ENCODE data around the gene BBOX1.
"Not testable (repeated sequence)": the region's sequence is repeated elsewhere in the genome, so short reads cannot be mapped to it uniquely, and the experiment has no call there.

Gene BBOX1, protein sequence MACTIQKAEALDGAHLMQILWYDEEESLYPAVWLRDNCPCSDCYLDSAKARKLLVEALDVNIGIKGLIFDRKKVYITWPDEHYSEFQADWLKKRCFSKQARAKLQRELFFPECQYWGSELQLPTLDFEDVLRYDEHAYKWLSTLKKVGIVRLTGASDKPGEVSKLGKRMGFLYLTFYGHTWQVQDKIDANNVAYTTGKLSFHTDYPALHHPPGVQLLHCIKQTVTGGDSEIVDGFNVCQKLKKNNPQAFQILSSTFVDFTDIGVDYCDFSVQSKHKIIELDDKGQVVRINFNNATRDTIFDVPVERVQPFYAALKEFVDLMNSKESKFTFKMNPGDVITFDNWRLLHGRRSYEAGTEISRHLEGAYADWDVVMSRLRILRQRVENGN

DNA sequence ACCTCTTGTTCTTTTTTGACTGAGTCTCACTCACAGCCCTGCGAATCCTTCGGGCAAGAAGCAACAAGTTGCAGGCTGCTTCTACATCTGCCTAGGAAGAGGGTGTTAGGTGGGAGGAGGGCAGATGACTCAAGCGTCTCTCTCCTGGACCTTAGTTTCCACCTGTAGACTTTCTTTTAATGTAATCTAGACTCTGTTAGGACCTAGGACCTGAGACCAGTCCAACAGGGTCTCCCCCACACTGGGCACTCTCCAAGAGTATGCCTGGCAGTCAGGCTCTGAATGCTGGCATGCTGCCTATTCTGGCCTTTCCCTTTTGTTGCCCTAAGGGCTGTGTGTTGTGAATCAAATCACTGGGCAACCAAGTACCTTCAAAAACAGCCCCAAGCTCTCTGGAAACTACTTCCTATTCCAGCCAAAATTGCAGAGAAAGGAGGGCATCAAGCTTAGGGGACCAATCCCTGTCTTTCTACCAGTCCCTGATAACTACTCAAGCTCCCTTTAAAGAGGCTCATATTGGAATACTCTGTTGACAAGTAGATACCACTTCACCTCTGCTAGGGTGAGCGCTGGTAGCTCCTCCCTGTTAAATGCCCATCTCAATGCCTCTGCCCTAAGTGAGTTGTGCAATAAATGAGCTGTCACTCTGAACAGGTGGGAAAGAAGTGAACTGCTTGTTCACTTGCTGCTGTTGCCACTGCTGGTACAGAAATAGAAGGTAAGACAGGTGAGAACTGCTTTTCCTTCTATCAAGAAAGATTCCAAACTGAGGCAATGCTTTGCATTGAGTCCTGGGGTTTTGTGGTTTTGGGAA is at the start of gene BBOX1:
Gene BBOX1, plus strand, starts transcription at position 514 of the 814 bp plus-strand sequence. CDS start 14,616 bp downstream, outside the sequence.
- DNase-seq, result no peak

DNA sequence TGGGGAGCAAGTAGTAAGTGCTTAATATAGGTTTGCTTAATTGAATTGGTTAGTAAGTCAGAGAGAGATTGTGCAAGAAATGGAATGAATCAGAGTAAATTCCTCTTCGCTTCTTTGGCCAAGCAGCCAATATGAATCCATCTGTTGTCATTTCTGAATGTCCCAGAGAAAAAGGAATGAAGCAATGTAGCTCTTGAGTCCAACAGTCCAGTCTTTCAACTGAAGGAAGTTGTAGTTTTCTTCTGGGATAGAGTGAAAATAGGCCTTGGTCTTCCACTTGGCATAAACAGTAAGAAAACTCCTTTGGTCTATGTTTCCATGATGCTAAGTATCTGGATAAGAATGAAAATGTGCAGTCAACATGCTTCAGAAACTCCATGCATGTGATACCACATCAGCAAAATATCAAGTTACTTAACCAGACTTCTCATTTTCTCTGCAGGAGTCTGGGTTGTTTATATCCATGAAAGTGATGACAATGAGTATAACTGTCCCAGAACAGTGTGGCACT is 48.5 kb upstream of the BBOX1 start:
- no peak for DNase-seq

DNA sequence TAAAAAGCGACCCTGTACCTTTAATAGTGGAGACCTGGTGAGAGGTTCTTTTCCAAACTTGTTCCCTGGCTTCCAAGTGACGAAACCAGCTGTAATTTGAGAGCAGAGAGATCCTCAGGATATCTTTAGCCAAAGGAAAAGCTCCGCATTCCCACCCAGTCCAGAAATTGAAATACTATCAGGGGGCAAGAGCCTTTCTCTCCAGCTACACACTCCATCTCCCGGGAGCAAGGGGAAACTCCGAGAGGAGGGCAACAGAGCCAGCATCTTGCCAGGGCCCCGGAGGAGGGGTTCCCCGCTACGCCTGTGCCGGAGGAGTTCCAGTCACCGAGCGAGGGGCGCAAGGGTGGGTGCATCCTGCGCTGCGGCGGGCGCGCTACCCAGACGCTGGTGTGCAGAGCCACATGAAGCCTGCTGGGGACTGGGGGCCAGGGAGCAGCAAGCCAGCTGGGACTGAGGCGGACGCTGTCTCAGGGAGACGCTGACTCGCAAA is 46.6 kb upstream of the BBOX1 start, which contains the start of gene FIBIN:
Gene FIBIN, plus strand, starts transcription at position 148 of the 493 bp plus-strand sequence. CDS start 415 bp downstream, outside the sequence.
- no peak for DNase-seq

DNA sequence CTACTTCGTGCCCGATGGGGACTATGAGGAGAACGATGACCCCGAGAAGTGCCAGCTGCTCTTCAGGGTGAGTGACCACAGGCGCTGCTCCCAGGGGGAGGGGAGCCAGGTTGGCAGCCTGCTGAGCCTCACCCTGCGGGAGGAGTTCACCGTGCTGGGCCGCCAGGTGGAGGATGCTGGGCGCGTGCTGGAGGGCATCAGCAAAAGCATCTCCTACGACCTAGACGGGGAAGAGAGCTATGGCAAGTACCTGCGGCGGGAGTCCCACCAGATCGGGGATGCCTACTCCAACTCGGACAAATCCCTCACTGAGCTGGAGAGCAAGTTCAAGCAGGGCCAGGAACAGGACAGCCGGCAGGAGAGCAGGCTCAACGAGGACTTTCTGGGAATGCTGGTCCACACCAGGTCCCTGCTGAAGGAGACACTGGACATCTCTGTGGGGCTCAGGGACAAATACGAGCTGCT is 46.0 kb upstream of the BBOX1 start:
- DNase-seq, result no peak

DNA sequence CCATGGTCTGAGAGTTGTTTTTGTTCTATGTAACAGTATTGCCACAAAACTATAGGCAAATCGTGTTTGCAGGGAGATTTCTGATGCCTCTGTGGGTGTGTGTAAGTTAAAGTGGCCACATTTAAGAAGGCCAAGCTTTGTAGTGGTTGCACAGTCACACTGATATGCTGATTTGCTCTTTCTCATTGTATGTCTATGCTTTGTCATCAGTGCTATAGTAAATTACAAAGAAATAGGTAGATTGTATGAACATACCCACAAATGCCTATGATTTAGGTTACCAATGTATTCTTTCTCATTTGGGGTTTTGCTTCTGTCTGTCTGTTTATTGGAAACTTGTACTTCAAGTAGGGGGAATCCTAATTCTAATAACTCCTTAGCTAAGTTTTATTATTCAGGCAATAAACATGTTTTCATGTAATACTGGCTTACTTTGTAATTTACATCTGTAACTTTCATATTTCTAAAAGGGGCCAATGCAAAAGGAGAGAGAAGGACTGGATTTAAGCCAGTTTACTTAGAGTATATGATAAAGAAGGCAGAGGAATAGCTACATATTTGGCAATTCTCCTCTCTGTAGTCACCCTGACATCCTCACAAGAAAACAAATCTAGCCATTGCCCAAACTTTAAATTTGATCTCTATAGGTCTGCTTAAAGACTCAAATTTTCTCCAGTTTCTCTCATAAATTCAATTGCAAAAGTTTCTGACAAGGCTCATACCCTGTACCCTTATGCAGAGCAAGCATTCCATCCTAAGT is 44.7 kb upstream of the BBOX1 start:
- DNase-seq, result no peak

DNA sequence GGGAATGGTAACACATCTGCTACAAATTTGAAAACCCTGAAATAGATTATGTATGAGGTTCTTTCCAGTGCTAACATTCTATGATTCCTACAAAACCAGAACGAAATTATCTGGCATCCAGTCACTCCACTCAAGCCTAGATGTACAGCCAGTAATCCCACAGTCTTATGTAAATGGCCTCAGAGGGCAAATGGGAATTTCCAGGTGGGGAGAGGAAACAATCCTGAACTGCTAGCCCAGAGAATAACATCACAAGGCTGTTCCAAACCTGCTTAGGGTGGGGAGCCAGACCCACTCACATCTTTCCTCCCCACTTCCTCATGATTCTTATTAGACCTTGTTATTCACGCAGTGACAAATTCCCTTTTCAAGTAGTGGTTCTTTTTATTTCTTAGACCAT is 43.2 kb upstream of the BBOX1 start:
- no peak for DNase-seq

DNA sequence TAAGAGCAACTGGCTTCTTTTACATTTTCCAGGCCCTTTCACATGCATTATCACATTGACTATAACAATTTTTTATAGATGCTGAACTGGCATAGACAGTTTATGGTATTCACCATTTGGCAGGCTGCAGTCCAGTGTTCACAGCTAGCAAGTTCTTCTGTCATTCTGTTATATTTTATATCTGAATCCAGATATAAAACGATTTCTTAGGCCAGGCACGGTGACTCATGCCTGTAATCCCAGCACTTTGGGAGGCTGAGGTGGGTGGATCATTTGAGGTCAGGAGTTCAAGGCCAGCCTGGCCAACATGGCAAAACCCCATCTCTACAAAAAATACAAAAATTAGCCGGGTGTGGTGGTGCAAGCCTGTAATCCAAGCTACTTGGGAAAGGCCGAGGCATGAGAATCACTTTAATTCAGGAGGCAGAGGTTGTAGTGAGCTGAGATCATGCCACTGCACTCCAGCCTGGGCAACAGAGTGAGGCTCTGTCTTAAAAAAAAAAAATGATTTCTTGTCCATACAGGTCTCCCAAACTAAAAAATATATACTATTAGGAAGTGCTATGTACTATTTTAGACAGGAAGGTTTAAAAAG is 39.4 kb upstream of the BBOX1 start:
- not testable (repeated sequence) for DNase-seq

DNA sequence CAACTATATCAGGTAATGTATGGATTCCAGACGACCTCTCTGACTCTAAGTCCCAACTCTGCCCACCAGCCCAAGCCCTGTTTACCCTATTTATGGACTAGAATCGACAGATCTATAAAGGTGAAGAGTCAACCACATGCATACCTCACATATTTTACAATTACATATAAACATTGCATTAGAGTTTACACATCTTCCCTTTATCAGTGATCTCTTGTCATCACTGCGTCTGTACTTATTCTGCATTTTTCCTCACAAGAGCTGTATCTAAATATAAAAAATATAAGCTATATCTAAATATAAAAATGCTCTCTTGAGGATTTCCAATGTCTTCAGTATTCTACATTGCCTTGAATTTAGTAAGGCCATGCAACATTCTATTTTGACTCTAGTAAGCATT is 38.2 kb upstream of the BBOX1 start:
- DNase-seq, result no peak

DNA sequence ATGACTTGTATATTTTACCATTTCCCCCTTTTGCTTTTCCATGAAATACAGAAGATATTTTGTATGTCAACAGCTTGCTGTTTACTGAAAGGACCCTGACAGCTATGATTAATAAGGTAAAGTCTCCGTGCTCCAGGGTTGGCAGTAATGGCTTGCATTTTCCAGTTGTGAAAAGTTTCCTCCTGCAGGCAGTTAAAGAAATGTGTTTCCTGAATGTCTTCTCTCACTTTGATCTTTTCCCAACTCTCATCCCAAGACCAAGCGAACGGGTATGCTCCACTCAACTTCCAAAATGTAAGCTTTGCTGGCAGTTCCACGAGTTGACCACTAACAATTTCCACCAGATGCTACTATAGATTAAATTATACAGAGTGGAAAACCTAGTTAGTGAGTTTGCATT is 37.8 kb upstream of the BBOX1 start:
- DNase-seq, result no peak

DNA sequence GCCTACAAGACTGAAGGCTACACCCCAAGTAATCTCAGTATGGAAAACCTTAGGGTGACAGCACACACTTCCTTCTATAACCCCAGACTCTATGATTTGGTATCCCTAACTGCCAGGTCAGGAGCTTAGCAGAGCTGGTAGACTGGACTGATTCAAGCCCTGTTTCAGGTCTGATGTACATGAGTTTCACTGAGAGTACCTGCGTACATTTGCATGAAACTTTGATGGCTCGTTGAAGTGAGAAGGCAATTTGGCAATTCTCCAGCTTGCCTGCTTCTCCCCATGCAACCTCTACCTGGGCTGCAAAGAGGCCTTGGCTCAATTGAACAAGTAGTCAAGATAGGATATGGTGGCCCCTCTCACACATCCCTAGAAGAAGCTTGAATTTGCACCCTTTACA is 36.5 kb upstream of the BBOX1 start:
- no peak for DNase-seq

DNA sequence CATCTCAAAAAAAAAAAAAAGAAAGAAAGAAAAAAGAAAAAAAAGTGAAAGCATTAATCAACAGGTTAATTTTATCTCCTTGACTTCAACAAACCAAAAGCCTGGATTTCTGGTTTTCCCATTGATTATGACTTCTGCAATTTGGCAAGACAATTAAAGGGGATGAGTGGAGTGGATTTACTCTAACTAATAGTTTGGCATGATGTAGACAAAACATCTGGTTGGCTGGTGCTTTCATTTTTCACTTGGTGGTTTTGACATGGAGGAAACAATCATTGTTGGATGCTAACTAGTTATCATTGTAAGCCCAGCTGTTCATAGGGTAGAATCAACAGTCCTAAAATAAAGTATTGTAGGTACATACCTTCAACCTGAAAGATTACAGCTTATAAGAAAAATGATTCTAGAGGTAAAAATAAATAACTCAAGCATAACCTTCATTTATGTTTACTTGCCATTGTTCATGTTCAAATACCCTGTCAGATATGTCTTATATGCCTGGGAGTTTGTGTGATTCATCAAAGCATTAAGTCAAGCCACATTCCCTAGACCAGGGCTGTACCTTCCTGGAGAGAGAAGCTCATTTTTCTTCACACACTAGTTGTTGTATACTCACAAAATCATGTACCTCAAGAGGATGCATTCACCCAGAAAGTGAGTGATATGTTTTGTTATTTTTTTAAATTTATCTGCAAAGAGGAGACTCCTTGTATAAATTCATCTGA is 31.6 kb upstream of the BBOX1 start:
- no peak for DNase-seq

DNA sequence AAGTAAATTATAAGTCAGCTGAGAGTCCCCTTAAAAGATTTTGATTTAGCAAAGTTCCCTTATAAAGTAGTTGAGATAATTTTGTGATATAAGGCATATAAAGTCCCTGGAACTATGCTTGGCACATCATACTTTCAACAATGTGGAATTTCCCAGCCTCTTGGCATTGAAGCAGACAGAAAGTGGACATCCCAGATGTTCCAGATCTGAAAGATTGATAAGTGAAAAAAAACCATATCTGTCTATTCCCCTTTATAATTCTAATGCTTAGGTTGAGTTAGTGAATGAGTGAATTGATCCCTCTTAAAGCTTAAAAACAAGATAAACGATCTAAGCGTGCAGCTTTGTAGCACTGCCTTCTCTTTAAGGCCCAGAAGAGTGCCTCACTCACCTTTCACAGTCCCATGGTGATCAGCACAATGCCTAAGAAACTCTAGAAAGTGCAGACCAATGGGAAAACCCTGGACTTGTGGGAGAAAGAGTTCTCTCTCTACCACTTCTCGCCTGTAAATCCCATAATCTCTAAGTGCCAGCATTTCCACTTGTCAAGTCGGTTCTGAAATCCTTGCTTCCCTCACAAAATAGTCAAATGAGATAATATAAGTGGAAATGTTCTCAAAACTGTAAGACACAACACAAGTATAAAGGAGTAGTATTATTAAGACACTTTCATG is 28.9 kb upstream of the BBOX1 start:
- DNase-seq, result no peak

DNA sequence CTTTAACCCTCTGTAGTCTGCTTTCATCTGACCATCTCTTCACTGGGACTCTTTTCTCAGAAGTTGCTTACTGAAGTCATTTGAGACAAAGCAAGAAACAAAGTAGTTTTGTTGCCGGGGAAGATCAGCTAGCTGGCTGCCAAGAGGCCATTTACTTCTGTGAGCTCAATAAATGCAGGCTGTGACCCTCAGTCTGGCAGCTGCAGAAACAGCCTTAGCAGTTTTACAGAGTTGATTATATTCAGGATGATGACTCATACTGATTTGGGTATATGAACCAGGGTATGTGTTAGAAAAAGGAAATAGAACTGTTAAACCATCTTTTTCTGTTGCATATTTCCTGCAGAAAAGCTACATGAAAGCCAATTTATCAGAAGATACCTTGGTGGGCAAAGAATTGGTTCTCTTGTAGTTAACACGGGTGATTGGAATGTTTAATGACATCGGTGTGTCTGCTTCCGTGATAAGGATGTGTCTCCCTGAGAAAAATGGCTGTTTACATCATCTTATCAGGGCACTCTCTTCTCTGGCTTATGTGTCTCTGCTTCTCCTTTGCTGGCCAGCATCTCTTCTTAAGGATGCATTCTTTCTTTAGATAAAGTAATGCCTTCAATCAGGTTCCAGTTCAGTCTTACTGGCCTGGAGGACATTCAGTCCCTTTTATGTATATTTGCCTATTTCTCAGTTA is 28.2 kb upstream of the BBOX1 start:
- DNase-seq, result no peak

DNA sequence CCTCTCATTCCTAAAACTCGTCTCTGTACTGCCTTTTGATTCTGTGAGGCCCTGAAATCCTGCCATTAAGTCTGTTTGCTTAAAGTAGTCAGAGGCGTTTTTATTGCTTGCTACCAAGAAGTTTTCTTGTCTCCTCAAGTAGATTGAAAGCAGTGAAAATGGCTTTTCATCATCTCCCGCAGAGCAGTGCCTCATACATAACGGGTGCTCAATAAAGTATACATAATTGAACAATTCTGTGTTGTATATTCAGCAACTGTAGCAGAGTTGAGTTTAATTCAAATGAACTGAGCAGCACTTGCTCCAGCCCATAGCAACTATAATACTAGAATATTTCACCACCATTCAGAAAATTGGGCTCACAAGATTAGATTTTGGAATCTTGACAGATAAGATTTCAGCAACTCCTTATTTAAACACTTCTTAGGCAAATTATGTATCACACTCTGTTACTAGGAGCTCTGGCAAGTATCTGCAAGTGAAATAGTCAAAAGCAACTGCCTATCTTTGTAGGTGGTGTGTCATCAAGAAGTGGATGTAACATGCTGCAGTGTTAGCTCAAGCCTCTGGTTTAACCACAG is 26.7 kb upstream of the BBOX1 start:
- no peak for DNase-seq

DNA sequence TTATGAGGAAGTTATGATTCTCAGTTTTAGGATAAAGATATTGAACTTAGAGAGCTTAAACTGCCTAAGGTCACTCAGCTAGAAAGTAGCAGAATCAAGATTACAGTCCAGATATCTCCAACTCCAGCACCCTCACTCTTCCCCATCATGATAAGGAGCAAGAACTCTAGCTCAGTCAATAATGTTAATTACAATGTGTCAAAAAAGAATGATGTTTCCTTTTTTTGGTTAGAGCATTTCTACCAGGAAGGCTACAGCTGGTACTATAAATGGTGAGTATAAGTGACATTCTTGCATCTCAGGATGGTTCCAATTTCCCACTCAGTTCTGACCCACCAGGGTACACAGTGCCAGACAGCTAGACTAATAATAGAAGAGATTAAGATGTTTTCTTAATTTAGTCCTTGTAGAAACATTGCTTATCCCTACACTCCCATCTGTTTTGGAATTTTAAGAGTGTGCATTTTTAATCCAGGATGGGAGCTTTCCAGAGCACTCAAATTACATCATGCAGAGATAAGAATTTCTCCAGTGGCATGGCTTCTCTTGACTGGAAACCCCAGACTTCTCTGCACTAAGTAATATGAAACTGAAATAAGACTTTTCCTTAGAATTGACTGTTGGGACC is 21.6 kb upstream of the BBOX1 start:
- DNase-seq, result no peak

DNA sequence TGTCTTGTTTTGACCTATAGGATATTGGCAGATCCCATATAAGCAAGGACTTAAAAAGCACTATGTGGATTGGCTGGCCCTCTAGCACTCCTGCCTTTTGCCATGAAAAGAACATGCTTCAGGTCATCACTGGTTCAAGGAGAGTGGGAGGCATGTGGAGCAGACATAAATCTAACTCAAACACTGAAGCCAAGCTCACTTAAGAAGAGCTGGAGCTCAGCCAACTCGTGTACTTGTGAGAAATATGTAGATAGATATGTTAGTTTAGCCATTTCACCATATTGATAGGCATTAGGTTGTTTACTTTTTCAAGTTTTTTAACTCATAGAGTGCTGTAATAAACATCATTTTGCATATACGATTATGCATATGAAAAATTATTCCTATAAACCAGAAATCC is 19.9 kb upstream of the BBOX1 start:
- no peak for DNase-seq

DNA sequence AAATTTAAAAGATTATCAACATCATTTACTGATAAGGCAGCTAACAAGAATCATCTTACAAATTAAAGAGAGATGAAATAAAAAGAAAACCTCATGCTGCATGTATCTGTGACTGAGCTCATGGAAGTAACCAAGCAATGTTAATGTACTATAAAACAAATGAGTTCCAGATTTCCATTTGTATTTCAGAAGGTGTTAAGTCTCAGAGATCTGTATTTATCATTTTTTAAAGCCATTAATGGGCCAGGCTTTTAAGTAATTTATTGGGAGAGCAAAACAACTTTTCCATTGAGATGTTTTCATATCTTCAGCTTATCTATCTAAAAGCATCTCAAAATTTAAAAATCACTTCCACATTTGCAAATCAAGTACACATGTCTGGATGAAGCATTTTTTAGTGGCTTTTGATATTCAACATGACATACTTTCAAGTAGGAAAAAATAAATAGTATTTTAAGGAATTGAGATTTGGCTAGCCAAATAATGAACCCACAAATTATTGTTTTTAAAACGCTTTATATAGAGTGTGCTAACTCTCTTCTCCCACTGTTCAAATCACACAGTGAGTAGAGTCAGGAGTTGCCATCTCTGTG is 17.9 kb upstream of the BBOX1 start:
- no peak for DNase-seq

DNA sequence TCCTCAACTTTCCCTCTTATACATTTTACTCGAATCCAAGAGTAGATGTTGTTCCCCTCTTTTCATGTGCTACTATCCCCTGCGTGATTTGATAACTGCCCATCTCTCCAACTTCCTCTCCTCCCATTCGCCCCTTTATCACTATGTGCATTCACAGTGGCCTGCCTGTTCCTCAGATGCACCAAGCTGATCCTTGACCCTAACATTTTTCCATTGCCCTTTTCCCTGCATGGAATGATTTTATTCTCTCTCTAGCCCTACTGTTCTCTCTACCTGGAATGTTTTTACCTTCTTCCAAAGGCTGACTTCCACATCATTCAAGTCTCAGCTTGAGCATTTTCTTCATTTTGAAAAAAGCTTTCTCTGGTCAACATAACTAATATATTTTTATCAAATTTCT is 15.8 kb upstream of the BBOX1 start:
- DNase-seq, result no peak

DNA sequence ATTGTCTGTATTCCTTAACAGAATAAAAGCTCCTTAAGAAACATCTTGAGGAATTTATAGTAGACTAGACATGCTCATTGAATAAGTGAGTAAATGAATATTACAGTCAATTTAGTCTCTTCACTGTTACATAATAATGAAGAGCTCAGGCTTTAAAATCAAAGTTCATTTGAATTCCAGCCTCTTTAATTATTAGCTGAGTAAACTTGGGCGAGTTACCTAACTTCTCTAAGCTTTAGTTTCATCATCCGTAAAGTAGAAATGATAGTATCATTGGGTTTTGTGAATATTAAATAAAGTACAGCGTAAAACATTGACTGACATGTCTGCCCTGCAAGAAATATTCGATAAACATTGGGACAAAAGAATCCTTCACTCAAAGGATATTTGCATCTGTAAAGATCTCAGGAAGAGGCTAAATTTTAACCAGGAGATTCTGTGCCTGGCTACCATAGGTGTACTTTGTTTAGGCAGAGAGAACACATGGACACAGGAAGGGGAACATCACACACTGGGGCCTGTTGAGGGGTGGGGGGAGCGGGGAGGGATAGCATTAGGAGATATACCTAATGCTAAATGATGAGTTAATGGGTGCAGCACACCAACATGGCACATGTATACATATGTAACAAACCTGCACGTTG is 15.2 kb upstream of the BBOX1 start:
- DNase-seq, result no peak

All from CD4-positive, alpha-beta T cell treated with Interleukin-17A for 1 hour (primary cell).